Measurements from ENCODE around the gene AGTRAP.

DNA sequence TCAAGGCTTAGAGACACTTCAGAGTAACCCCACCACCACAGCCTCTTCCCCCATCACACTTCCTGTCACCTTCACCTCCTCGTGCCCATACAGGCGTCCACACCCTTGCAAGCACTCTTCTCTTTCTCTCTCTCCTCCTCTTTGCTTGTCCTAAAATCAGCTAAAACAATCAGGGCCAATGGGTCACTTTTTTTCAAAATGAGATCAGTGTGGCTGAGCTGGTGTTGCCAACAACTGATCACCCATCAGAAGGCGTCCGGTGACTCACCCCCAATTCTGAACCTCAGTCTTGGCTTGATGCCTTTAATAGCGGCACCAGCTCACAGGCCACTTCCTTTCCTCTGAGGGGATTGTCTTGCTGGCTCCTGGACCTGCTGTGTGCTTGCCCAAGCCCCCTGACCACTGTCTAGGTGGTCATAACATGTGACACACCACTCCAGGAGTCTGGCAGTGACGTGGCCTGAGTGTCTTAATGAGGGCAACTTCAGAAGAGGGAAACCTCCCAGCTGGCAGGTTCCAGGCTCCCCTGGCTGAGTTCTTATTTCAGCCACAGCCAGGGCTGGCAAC is 42.8 kb upstream of the AGTRAP start:
- TF ChIP-seq CTCF (conservative IDR thresholded peaks at IDR 0.05 in 1 of 2, IDR thresholded peaks at IDR 0.05 in 1 of 2; ENCODE audit: low read depth in 1 of 2, low read length in 2 of 2) (no peak), EZH2 (IDR thresholded peaks at IDR 0.05; ENCODE audit: low read length, missing control alignments) (no peak)

All from fibroblast of lung (primary cell).